GM23248 (cell line): ENCODE measurements around the gene LRP5. TPM values are rescaled to one million over a fixed set of nuclear protein-coding genes. Genes with fewer than 3 reads are reported as not detected.

Experiments
- DNase-seq: peaks from one replicate; pipeline ENCODE4 v3.0.0-alpha.2; 2015
- H2AFZ ChIP-seq: fragments of 200-600 bp; sonication (generic); 2 replicates; pipeline ENCODE4 v1.6.1; 2016; ENCODE audit warnings: antibody characterized with exemption
- H3F3A ChIP-seq: fragments of 200-600 bp; sonication (generic); 2 replicates; pipeline ENCODE4 v1.6.1; 2016; ENCODE audit warnings: mild to moderate bottlenecking, antibody characterized with exemption, mixed run types; ENCODE audit not compliant: insufficient read depth
- H3K27ac ChIP-seq: fragments of 200-600 bp; sonication (generic); 2 replicates; pipeline ENCODE4 v1.5.1; 2016; ENCODE audit warnings: mild to moderate bottlenecking
- H3K27me3 ChIP-seq: fragments of 200-600 bp; sonication (generic); replicated peaks from 2 replicates; pipeline ENCODE4 v1.6.1; 2016; ENCODE audit warnings: mild to moderate bottlenecking; ENCODE audit not compliant: insufficient read depth
- H3K36me3 ChIP-seq: fragments of 200-600 bp; sonication (generic); 2 replicates; pipeline ENCODE4 v1.6.1; 2016; ENCODE audit warnings: low read depth, mild to moderate bottlenecking
- H3K4me1 ChIP-seq: fragments of 200-600 bp; sonication (generic); 2 replicates; pipeline ENCODE4 v1.6.1; 2016; ENCODE audit warnings: mild to moderate bottlenecking; ENCODE audit not compliant: insufficient read depth
- H3K4me2 ChIP-seq: fragments of 200-600 bp; sonication (generic); one replicate; pipeline ENCODE4 v1.6.1; 2016; ENCODE audit warnings: mild to moderate bottlenecking; ENCODE audit not compliant: unreplicated experiment
- H3K4me3 ChIP-seq: fragments of 200-600 bp; sonication (generic); 2 replicates; pipeline ENCODE4 v1.5.1; 2016; ENCODE audit warnings: mild to moderate bottlenecking
- H3K79me2 ChIP-seq: fragments of 200-600 bp; sonication (generic); 2 replicates; pipeline ENCODE4 v1.6.1; 2016; ENCODE audit warnings: mild to moderate bottlenecking; ENCODE audit not compliant: insufficient read depth
- H3K9ac ChIP-seq: fragments of 200-600 bp; sonication (generic); 2 replicates; pipeline ENCODE4 v1.6.1; 2016; ENCODE audit warnings: mild to moderate bottlenecking
- H3K9me2 ChIP-seq: fragments of 200-600 bp; sonication (generic); 2 replicates; pipeline ENCODE4 v1.6.1; 2016; ENCODE audit warnings: mixed run types, mild to moderate bottlenecking, moderate library complexity; ENCODE audit not compliant: insufficient read depth
- H3K9me3 ChIP-seq: fragments of 200-600 bp; sonication (generic); one replicate; pipeline ENCODE4 v1.6.1; 2017; ENCODE audit warnings: low read depth
- H4K20me1 ChIP-seq: fragments of 200-600 bp; sonication (generic); 2 replicates; pipeline ENCODE4 v1.6.0; 2016; ENCODE audit not compliant: insufficient read depth
- EZH2 ChIP-seq: fragments of 200-600 bp; sonication (generic); IDR thresholded peaks from 2 replicates; pipeline ENCODE4 v1.6.1; 2018; ENCODE audit warnings: antibody characterized with exemption, mild to moderate bottlenecking; ENCODE audit not compliant: insufficient read depth, poor library complexity, severe bottlenecking
- EZH2phosphoT487 ChIP-seq: fragments of 200-600 bp; sonication (generic); IDR thresholded peaks from 2 replicates; pipeline ENCODE4 v1.6.1; 2018; ENCODE audit warnings: antibody characterized with exemption, moderate library complexity, mild to moderate bottlenecking, low read depth; ENCODE audit not compliant: insufficient read depth
- WGBS, 2 experiments: methylation state at CpG; one replicate each; pipeline ENCODE4 v1.1.6; 2015 to 2017; ENCODE audit warnings: low lambda C conversion rate in 2 of 2, low coverage in 1 of 2; ENCODE audit errors: missing lambda C conversion rate in 2 of 2; 5-methylcytosine and 5-hydroxymethylcytosine counted together
- in situ Hi-C: fragments of 300-500 bp; cut with MboI; formaldehyde crosslinking; loops from 2 replicates; pipeline ENCODE4 v1.15.0; 2020
- polyA plus RNA-seq: library from polyadenylated mRNA; unstranded; fragments of >200 nt; fragmentation: Nextera tagmentation; extraction: Ambion mirVana; gene quantifications from 2 replicates; pipeline ENCODE4 v1.2.1, GENCODE V29; 2016
- total RNA-seq: library from RNA; depleted of rRNA; stranded (reverse); fragments of >200 nt; shearing (Covaris generic); gene quantifications from 2 replicates; pipeline ENCODE4 v1.2.3, GENCODE V29; 2014

The LRP5 gene
- total and polyA plus RNA-seq, 2 experiments from 2014 or later = 3.0 TPM

GRCh38 chr11:68373189-68373814 is 60.9 kb downstream of the LRP5 start:
- peak overlapping the region; percentile 69 for H3K4me2 ChIP-seq
- WGBS, 2 experiments = 56 to 61% methylated on average over 16 to 21 of the region's 22 CpGs
- peak overlapping the region; percentile 25; the same call in 1 of the 2 replicates for H3K4me3 ChIP-seq
- H3K4me1 ChIP-seq = peaks cover 15% of the 10 kb centered on the region
- H3K27ac ChIP-seq = no peak overlapping the region
- H2AFZ ChIP-seq = peak overlapping the region; percentile 91
- DNase-seq = peak; percentile 68
- no peaks in the 10 kb centered on the region for H3K27me3 ChIP-seq
- in situ Hi-C loops = no loop called here
- no peaks in the 10 kb centered on the region for H3K9me2 ChIP-seq
- no peaks in the 10 kb centered on the region for H3K9me3 ChIP-seq
- H3K36me3 ChIP-seq = no peaks in the 10 kb centered on the region
- H4K20me1 ChIP-seq = no peaks in the 10 kb centered on the region
- H3K9ac ChIP-seq = peak overlapping the region; percentile 71
- H3K79me2 ChIP-seq = no peaks in the 10 kb centered on the region
- H3F3A ChIP-seq = no peaks in the 10 kb centered on the region
- TF ChIP-seq EZH2 = no peak
- TF ChIP-seq EZH2phosphoT487 = no peak

- TF ChIP-seq EZH2phosphoT487 = no peak
- no peak for TF ChIP-seq EZH2
- peak overlapping the region; percentile 69 for H3K4me2 ChIP-seq
Observed at GRCh38 chr11:68373815-68374501, 61.6 kb downstream of the LRP5 start.

GRCh38 chr11:68374531-68374930 is 62.1 kb downstream of the LRP5 start:
- DNase-seq = peak; percentile 16
- H3K9ac ChIP-seq = peak overlapping the region; percentile 71
- no peaks in the 10 kb centered on the region for H4K20me1 ChIP-seq
- no peak overlapping the region for H3K27ac ChIP-seq
- TF ChIP-seq EZH2phosphoT487 (no peak), EZH2 (no peak)
- H2AFZ ChIP-seq = peak overlapping the region; percentile 91
- H3K4me3 ChIP-seq = peak overlapping the region; percentile 25; the same call in 1 of the 2 replicates
- no peaks in the 10 kb centered on the region for H3K9me3 ChIP-seq
- in situ Hi-C loops = no loop called here
- H3K79me2 ChIP-seq = no peaks in the 10 kb centered on the region
- H3F3A ChIP-seq = no peaks in the 10 kb centered on the region
- H3K4me2 ChIP-seq = peak overlapping the region; percentile 69
- no peaks in the 10 kb centered on the region for H3K9me2 ChIP-seq
- WGBS, 2 experiments = 49 to 50% methylated on average over 12 of the region's 12 CpGs
- no peaks in the 10 kb centered on the region for H3K27me3 ChIP-seq
- no peaks in the 10 kb centered on the region for H3K36me3 ChIP-seq
- peaks cover 15% of the 10 kb centered on the region for H3K4me1 ChIP-seq

More at GRCh38 chr11:68373815-68374501, 61.6 kb downstream of the LRP5 start:
- H2AFZ ChIP-seq = peak overlapping the region; percentile 91
- H3K4me1 ChIP-seq = peaks cover 15% of the 10 kb centered on the region
- H3K9me3 ChIP-seq = no peaks in the 10 kb centered on the region
- 4 to 7% methylated on average over 23 to 33 of the region's 33 CpGs for WGBS, 2 experiments
- peak overlapping the region; percentile 25 for H3K4me3 ChIP-seq
- H3K36me3 ChIP-seq = no peaks in the 10 kb centered on the region
- peak overlapping the region; percentile 13; the same call in 1 of the 2 replicates for H3K27ac ChIP-seq
- H3F3A ChIP-seq = no peaks in the 10 kb centered on the region
- no peaks in the 10 kb centered on the region for H3K27me3 ChIP-seq
- no peaks in the 10 kb centered on the region for H4K20me1 ChIP-seq
- peak overlapping the region; percentile 71 for H3K9ac ChIP-seq
- DNase-seq = peak; percentile 50
- H3K79me2 ChIP-seq = no peaks in the 10 kb centered on the region
- no peaks in the 10 kb centered on the region for H3K9me2 ChIP-seq
- in situ Hi-C loops = no loop called here

GRCh38 chr11:68375337-68375736 is 62.9 kb downstream of the LRP5 start:
- DNase-seq = no peak

More at GRCh38 chr11:68375337-68375736, 62.9 kb downstream of the LRP5 start:
- Histone ChIP-seq H3K4me1 (peaks cover 15% of the 10 kb centered on the region), H3K27me3 (no peaks in the 10 kb centered on the region), H4K20me1 (no peaks in the 10 kb centered on the region), H3K36me3 (no peaks in the 10 kb centered on the region), H3K4me2 (no peak overlapping the region), H3F3A (no peaks in the 10 kb centered on the region), H3K9ac (no peak overlapping the region), H3K9me2 (no peaks in the 10 kb centered on the region), H3K9me3 (no peaks in the 10 kb centered on the region), H2AFZ (no peak overlapping the region), H3K27ac (no peak overlapping the region), H3K79me2 (no peaks in the 10 kb centered on the region), H3K4me3 (no peak overlapping the region)
- 96 to 97% methylated on average over 8 to 13 of the region's 13 CpGs for WGBS, 2 experiments
- no peak for TF ChIP-seq EZH2
- TF ChIP-seq EZH2phosphoT487 = no peak
- in situ Hi-C loops = no loop called here
